IPS-NIHi7 (cell line): ENCODE data around the gene OSM.

Source experiments
- DNase-seq: peaks from one replicate; pipeline ENCODE4 v3.0.0; 2012; ENCODE audit warnings: mixed read lengths; ENCODE audit errors: extremely low spot score

OSM gene

DNA sequence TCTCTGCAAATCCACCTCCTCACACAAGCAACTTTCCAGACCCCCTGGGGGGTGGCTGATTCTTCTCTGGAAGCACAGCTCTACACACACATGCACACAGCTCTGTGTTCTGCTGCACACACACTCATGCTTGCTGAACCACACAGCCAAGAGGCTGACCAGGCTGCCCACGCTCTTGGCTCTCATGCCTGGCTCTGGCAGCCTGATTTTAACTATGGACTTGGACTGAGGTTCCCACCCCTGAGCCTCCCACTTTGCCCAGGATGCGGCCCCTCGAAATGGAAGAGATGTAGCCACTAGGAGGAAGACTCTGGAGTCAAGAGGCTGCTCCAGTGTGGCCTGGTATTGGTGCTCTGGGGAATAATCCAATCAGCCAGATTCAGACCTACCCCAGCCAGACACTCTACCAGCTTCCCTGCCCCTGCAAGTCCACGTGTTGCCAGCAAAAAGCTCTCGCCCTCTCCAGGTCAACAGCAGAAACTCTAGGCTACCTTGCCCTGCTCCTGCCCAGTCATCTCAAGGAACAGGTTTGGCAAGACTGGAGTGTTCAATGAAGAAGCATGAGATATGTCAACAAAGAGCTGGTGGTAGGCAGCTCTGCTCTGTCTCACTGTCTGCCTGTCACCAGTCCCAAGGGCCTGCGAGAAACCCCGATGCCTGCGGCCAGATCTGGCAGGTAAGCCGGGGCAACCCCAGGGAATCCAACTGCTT, 31.5 kb upstream of the OSM start:
- no peak for DNase-seq

DNA sequence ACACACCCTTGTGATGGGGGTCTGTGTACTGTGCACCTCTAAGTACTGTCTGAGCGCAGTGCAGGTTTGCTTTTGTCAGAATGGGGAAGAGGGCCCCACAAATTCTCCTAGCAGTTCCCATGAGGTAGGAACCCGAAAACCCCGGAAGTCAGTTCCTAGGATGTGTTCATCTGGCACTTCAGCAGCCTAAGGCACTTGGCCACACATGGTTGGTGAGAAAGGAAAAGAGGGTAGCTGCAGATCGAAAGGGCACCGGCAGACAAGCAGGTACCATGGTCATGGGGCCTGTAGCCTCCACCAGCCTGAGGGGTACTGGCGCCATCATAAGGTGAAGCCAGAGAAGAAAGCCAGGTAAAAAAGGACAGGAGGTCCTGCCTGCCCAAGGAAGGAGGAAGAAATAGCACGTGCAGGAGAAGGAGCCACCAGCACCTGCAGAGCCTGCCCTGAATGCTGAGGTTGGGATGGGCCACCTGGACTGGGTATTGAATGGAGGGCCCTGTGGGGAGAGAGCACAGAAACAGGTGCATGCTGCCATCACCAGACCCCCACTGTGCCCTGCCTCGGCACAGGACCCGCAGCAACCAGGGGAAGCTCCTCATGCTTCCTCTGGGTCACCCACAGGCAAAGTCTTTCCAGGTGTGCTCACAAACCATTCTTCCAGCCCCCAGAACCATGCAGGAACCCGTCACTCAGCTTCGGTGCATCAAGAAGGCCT, 30.8 kb upstream of the OSM start:
- DNase-seq = no peak

DNA sequence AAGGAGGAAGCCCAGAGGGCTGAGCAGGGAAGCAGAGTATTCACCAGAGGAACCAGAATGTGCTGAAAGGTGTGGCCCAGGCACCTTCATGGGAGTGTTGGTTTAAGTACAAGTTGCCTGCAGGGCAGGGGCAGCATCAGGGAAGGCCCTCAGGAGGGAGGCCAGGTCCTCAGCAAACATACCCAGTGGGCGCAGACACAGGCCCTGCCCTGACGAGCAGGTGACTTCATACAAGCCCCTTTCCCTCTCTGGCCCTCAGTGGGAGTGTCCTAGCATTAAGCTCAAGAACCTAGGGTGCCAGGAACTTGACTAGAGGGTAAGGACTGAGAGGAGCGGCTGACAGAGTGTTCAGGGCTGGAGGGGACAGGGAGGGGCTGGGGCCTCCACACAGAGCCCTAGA, 30.2 kb upstream of the OSM start:
- no peak for DNase-seq

DNA sequence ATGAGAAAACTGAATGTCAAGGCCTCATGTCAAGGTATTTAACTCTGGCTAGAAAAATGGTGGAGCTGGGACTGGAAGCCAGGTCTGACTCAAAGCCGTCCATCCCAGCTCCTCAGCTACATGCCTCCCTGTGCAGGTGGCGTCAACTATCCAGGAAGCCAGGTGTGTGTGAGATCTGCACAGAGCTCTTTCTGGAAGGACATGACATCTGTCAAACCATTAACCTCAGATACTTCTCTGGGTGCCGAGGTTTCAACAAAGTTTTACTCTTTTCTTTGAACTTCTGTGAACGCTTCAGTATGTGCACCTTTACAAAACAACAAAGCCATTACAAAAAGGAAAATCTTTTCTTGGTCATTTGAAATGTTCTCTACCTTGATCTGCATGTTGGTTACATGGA, 29.7 kb upstream of the OSM start:
- DNase-seq = no peak

DNA sequence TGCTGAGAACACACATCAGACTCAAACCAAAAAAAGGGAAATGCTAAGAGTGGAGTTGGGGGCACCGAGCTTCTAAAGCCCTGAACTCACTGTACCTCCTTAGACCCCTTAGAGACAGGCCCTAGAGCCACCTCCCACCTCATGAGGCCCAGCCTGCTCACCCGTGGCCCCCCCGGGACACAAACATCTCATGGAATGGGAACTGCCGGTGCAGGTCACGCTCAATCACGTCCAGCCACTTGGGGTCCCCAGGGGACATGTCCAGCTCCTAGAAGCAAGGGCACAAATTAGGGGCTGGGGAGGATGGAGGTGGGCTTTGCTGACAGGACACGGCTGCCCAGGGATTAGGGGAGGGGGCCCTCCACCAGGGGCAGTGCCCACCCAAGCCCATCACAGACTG, 28.9 kb upstream of the OSM start:
- no peak for DNase-seq

DNA sequence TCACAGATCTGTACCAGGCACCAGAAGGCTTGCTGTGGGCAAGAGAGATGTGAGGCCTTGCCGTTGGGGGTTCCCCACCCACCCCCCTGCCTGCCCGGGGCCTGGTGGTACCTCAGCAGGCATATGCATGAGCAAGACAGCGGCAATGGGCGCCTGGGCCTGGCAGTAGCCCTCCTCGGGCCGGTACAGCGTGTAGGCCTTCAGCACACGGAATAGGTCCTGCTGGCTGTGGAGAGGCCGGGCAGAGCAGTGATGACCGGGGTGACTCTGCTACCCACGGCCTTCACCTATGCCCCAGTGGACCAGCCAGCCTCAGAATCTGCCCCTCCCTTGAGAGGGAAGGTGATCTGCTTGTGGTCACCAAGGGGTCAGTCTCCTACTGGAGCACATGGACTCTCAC, 28.2 kb upstream of the OSM start:
- no peak for DNase-seq

DNA sequence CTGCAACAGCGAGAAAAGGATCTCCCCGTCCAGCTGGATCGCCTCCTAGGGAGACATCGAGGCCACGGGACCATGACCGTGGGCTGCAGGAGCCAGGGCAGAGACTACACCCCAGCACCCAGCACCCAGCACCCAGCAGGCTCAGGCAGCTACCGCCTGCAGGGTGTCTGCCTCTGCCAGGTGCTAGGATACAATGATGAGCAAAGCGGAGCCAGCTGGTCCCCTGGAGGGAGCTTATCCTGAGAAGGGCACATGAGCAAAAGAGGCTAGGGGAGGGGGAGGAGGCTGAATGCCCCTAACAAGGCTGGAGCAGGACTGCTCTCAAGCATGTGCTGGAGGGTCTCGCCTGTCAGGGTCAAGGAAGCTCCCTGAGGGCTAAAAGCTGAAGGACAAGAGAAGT, 27.4 kb upstream of the OSM start:
- DNase-seq = no peak

DNA sequence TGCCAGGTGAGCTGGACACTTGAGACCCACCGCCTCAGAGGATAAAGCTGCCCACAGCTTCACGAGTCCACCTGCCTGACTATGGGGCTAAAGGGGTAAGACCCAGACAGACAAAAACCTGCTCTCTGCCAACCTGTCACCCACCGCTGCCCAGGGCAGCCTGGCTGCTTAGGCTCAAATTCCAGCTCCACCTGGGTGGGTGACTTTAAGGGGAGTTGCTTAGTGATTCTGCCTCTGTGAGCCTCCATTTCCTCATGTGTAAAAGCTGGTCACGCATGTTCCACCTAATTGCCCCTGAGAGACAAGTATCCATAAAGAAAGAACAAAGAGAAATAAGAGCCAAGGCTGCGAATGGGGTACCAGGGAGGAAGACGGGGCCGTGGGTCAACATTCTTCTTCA, 26.4 kb upstream of the OSM start:
- no peak for DNase-seq

DNA sequence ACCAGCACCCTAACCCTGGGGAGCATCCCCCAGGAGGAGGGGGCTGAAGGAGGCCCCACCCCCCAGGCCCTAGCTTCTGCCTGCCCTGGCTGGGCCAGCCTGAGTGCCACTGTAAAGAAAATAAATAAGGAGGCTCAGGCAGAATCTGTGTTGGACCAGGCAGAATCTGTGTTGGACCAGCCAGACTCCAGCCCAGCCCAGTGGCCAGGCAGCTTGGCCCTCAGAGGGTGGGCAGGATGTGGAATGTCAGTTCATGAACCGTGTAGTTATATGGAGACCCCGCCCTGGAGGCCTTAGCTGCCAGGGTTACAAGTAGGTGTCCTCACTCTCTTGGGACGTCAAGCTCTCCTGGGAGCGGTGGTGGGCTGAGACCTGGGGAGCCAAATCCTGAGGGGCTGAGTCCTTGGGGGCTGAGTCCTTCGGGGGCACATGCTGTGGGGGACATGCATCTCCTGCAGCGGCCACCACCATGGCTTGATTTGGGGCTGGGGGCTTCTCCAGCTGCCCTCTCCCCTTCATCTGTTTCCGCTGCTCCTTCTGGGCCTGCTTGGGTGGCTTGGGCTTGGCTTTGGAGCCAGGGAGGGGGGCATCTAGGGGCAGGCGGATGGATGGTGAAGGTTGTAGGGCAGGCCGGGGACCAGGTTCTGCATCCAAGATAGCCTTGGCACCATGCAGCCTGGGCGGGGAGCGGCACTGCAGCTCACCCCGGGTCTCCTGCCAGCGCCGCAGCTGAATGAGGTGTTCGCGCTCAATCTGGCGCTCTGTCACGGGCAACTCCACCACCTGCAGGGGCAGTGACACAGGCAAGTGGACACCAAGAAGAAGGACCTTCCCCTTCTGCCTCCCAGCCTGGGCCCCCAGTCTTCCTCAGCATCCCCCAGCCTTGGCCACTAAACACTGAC, 25.7 kb upstream of the OSM start:
- DNase-seq = no peak

DNA sequence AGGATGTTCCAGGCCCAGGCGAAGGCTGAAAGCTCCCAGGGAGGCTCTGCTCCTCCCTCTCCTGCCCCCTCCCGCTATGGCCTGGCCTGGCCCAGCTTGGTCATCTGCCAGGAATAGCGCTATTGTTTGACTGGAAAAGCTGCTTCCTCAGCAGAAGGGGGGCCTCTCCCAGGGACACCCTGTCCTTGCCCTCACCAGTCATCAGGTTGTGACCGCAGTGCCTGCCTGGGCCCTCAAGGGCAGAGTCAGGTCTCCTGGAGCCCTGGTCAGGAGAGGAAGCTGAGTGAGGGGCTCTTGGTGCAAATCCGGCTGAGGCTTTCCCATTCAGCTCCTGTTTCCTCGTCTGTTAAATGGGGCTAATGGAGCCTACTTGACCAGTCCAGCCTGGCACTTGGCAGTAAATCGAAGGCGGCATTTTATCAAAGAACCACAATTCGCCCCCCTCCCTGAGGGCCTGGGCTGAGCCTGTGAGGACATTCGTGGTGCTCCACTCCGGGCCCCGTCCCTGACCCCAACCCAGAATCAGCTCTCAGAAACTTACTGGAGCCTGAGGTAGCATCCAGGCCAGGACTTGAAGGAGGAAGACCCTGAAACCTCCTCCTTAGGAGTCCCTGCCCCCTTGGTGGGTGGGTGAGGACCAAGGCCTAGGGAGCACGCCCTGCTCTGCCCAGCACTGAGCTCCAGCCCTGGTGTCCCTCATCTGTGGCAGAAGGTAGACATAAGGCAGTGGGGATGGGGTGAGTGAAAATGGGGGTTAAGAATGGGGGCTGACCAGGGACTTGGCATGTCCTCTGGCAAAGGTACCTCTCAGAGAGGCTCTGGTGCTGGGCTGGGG, 24.6 kb upstream of the OSM start:
- no peak for DNase-seq

DNA sequence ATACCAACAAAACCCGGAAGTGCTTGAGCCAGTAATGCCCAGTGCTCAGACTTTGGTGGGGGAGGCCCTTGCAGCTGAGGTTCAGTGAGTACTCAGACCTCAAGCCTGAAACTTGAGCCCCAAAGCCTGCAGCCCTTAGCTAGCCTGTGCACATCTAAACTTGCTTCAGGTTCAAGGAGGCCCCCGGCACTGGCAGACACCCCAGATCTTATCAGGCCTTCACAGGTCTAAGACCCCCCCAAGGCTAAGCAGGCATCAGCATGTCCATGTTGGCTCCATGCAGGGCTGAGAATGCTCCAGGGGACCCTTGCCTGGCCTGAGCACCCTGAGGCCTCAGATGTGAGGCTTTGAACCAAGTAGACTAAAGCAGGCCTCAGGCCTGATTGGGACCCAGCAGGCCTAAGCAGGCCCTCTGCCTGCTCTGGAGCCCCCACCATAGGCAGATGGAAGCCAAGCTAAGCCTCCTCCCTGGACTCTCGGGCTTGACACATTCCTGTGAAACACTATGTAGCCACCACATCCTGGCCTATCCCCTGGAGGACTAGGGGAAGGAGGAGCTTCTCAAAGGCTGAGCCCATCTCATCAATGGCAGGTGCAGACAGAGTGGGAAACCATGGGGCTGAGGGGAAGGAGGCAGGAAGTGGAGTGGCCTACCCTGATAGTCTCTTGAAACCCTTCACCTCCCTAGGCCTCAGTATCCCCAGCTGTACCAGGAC, 23.8 kb upstream of the OSM start:
- DNase-seq = no peak

DNA sequence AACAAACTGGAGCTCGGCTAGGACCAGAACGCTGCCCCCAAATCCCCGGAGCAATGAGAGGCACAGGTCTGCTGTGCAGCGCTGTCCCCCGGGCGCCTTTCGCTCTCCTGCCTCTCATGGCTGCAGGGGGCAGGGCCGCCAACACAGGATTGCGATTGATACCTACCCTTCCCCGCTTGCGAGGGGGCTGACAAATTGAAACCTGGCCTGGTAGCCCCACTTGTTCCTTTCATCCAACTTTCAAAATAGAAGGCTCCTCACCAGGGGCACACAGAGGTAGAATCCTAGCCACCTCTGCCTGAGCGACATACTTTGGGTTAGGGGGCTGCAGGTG, 23.3 kb upstream of the OSM start:
- DNase-seq = no peak

DNA sequence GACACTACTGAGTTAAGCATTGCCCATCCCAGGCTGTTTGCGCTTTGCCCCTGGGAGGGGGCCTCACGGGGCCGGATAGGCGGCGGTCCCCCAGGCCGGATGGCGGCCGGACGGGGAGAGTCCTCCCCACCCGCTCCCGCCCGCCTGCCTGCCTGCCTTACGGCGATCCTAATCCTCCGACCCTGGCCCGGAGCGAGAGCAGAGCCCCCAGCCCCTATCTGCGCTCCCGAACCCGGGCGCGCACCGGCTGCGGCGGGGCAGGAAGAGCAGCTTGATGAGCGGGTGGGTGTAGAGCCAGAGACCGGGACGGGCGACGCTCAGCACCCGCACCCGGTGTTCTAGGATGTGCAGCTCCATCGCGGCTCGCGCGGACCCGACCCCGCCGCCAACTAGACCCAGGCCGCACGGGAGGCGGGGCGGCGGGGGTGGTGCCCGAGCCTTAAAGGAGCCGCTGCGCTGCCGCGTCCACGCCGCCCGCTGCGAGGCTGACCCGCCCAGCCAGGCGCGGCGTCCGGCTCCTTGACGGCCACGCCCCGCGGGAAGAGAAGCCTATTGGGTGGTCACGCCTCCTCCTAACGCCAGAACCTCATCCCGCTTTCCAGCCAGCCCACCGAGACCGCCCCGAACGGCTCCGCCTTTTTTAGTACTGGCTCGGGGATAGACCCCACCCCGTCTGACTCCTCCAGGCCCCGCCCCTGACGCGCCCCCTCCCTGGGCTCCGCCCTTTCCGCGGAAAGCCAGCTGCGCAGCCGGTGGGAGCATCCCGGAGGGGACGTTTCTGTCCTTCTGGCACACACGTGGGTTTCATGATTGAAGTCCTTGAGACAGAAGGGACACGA, 22.7 kb upstream of the OSM start, which contains the start of gene CASTOR1:
CASTOR1 (minus strand) TSS at position 365 of the 839 bp plus-strand sequence; CDS start at position 357, 8 bp downstream.
- peak; percentile 100 for DNase-seq

DNA sequence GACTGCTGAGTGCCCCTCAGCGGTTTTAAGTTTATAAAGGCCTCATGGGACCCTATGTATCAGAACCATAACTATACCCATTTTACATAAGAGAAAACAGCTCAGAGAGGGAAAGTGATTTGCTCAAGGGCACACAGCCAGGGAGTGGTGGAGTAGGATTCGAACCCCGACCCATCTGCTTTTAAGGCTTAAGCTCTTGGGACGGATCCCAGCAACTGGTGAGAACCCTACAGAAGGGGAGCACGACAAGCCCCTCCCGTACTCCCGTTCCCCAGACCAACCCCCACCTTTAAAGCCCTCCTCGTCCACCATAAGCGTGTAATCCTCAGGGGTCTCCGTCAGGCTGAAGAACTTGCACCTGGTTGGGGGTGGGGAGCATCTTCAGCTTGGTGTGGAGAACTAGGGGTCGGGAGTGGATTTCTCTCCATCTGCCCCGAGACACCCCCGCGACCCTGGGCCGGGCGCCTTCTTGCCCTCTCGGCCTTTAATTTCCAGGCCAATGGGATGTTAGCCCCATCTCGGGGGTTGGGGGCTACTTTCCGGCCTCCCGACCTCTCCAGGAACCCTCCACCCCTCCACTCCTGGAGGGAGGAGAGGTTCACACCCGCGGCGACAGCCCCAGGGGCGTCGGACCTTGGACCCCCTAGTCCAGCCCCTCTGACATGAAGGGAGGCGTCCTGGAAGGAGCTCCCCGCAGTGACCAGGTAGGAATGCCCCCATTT, 21.9 kb upstream of the OSM start:
- no peak for DNase-seq

DNA sequence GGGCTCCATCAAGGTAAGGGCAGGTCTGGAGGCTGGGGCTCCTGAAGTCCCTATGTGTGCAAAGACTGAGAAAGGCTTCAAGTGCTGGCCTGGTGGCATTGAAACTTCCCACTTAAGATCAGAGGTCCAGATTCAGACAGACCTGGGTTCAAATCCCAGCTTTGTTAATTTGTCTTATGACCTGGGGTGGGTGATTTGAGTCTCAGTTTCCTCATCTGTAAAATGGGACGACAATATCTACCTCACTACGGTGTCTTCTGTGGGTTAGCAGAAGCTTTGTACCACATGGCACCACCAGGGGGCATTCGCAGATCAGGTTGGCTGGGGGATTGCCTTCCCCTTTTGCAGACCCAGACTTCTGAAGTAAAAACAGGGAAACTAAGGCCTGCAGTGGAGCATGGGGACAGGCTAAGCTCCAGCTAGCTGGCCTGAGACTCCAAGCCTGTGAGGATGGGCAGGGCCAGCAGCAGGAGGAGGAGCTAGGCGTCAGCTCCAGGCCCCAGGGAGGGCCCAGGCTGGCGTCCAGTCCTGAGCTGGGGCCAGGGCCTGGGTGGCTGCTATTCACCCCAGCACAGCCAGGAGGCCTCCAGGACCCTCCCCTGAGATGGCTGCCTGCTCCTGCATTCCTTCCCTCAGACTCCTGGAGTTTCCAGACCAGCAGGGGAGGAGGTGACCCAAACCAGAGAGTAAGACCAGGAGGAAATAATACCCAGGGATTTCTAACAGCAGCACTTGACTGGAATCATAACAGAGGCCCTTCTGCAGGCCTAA, 21.2 kb upstream of the OSM start:
- peak; percentile 93 for DNase-seq

DNA sequence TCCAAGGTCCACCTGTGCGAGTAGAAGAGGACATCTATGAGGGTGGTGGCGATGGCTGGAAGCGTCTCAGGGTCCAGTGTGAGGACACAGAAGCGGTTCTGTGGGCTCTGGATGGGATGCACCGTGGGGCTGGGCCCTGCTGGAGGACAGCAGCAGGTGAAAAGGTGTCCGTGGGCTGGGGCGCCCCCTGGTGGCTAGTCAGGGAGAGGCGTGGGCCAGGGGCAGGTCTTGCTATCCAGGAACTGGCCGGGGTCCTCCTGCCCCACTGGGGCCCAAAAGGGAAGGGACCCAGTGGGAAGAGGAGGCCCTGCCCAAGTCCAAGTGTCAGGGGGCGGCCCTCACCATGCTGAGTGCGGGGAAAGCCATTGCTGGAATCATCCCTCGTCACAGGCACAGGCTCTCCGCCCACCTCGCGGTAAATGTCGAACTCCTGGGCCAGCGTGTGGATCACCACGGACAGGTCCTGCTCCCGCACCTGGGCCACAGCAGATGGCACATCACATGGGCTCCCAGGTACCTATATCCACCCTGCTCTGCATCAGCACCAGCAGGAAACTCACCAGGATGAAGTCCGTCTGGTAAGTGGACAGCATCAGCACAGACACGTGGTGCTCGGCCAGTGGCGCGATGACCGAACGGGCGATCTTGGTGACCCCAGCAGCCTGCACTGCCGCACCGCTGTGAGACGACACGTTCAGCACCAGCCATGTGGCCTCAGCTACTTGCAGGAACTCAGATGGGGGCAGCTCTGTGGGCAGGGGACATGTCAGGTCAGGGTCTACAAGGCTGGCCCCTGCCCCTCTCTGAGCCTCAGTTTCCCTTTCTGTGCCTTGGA, 20.4 kb upstream of the OSM start:
- DNase-seq = peak; percentile 86

DNA sequence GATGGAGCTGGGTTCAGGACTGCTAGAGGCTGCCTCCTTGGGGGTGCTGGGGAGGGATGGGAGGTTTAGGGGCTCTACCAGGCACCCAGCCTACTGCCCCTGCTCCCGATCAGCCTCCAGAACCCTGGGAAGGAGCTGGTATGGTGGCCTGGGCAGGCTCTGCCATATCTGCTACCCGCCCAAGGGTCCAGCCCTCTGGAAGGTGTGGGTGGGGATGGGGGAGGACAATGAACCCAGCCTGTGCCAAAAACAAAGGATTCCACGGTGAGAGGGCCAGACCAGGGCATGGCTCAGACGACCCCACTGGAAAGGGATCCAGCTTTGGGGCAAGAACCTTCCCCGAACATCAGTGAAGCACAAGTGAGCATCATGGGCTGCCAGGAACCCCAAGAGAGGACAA, 19.7 kb upstream of the OSM start:
- DNase-seq = no peak

DNA sequence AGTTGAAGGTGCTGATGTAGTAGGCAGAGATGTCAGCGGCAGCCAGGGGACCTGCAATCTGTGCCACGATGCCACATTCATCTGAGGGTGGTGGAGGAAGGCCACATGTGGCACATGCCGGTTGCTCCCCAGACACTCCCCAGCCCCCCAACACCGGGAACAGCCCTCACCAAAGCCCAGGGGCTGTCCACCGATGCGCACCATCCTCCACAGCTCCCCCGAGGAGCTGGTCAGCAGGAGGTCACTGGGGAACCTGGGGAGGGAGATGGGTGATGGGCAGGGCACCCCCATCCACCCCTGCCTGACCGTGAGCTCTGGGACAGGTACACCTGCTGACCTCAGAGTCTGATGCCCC, 19.2 kb upstream of the OSM start:
- no peak for DNase-seq
